Measurements from ENCODE around the gene IER2.
A peak's percentile ranks its signal among the peaks of the same experiment; 100 is the strongest.
"Not testable (repeated sequence)": the region's sequence is repeated elsewhere in the genome, so short reads cannot be mapped to it uniquely, and the experiment has no call there.

The IER2 gene

DNA sequence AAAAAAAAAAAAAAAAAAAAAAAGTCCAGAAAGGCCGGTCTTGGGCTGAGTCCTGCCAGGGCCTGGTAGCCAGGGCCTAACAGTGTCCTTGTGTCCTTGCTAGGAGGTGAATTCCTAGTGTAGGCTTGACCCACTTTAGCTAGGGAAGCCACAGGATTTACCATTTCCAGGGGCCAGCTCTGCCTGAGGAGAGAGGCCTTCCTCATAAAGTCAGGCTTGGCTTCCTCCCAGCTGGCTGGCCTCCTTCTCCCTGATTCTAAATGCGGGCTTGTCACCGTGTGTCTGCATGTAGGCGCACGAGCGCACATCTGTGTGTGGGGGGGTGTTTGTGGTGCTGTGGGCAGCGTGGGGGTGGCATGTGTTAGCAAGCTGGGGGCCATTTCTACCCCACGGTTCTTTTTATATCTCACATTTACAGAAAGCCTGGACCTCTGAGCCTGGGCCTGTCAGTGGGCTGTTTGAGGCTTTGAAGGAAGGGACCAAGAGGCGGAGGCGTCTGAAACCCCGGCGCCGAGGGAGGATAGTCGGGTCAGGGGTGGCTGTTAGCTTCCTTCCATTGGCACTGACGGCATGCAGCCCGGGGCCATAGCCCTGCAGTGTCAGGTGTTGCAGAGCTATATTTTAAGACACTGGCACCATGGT, 31.7 kb downstream of the IER2 start:
- TF ChIP-seq FOXA1 (IDR thresholded peaks at IDR 0.05) (no peak), ZNF384 (IDR thresholded peaks at IDR 0.05) (no peak), SUZ12 (IDR thresholded peaks at IDR 0.05) (no peak), ARNT (IDR thresholded peaks at IDR 0.05) (no peak), LEF1 (IDR thresholded peaks at IDR 0.05; ENCODE audit: borderline replicate concordance) (no peak), L3MBTL2 (conservative IDR thresholded peaks at IDR 0.05) (no peak), FOXK2 (IDR thresholded peaks at IDR 0.05) (no peak), SP1 (IDR thresholded peaks at IDR 0.05) (no peak), CTBP1 (IDR thresholded peaks at IDR 0.05; ENCODE audit: borderline replicate concordance) (no peak), ELF4 (IDR thresholded peaks at IDR 0.05) (no peak), FOXM1 (IDR thresholded peaks at IDR 0.05; ENCODE audit: borderline replicate concordance) (no peak), BHLHE40 (IDR thresholded peaks at IDR 0.05; ENCODE audit: borderline replicate concordance) (no peak), TARDBP (IDR thresholded peaks at IDR 0.05) (no peak)
- TF ChIP-seq, protein P1, sequence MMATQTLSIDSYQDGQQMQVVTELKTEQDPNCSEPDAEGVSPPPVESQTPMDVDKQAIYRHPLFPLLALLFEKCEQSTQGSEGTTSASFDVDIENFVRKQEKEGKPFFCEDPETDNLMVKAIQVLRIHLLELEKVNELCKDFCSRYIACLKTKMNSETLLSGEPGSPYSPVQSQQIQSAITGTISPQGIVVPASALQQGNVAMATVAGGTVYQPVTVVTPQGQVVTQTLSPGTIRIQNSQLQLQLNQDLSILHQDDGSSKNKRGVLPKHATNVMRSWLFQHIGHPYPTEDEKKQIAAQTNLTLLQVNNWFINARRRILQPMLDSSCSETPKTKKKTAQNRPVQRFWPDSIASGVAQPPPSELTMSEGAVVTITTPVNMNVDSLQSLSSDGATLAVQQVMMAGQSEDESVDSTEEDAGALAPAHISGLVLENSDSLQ (IDR thresholded peaks at IDR 0.05), result no peak
- DNase-seq (ENCODE audit: extremely low spot score), result peak; percentile 6
- ChIA-PET POLR2A (interaction anchor here (0.6 to 1.9 kb wide), 4 partner anchors 11 to 64 kb away, joined by 3 to 9 read pairs (median 4); no protein-coding TSS in a partner anchor), CTCF (interaction anchor here (0.6 to 1.2 kb wide), 2 partner anchors 9 to 13 kb away, joined by 4 read pairs; no protein-coding TSS in a partner anchor)

DNA sequence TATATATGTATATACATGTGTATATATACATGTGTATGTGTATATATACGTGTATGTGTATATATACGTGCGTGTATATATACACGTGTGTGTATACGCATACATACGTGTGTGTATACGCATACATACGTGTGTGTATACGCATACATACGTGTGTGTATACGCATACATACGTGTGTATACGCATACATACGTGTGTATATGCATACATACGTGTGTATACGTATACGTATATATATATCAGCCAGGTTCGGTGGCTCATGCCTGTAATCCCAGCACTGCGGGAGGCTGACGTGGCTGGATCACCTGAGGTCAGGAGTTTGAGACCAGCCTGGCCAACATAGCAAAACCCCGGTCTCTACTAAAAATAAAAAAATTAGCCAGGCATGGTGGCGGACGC, 34.7 kb downstream of the IER2 start:
- POLR2A ChIA-PET, CTCF ChIA-PET: not testable (repeated sequence)

DNA sequence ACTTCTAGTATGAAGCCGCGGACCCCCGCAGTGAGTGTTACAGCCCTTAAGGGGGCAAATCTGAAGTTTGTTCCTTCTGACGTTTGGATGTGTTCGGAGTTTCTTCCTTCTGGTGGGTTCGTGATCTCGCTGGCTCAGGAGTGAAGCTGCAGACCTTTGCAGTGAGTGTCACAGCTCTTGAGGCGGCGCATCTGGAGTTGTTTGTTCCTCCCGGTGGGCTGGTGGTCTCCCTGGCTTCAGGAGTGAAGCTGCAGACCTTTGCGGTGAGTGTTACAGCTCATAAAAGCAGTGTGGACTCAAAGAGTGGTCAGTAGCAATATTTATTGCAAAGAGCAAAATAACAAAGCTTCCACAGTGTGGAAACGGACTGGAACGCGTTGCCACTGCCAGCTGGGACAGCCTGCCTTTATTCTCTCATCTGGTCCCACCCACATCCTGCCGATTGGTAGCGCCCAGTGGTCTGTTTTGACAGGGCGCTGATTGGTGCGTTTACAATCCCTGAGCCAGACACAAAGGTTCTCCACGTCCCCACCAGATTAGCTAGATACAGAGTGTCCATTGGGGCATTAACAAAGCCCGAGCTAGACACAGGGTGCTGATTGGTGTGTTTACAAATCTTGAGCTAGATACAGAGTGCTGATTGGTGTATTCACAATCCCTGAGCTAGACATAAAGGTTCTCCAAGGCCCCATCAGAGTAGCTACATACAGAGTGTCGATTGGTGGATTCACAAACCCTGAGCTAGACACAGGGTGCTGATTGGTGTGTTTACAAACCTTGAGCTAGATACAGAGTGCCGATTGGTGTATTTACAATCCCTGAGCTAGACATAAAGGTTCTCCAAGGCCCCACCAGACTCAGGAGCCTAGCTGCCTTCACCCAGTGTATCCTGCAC, 35.8 kb downstream of the IER2 start:
- POLR2A ChIA-PET, result interaction anchor here (1.2 kb wide), 1 partner anchor 22 kb away, joined by 3 read pairs; no protein-coding TSS in a partner anchor
- CTCF ChIA-PET, result interaction anchor here (1.2 kb wide), 1 partner anchor 19 kb away, joined by 3 read pairs; no protein-coding TSS in a partner anchor
- not testable (repeated sequence) for DNase-seq (ENCODE audit: extremely low spot score)

More for the DNA sequence above, 34.7 kb downstream of the IER2 start:
- DNase-seq (ENCODE audit: extremely low spot score), result not testable (repeated sequence)

DNA sequence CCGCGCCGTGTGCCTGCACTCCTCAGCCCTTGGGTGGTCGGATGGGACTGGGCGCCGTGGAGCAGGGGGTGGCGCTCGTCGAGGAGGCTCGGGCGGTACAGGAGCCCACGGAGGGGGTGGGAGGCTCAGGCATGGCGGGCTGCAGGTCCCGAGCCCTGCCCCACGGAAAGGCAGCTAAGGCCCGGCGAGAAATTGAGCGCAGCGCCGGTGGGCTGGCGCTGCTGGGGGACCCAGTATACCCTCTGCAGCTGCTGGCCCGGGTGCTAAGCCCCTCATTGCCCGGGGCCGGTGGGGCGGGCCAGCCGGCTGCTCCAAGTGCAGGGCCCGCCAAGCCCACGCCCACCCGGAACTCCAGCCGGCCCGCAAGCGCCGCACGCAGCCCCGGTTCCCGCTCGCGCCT, 36.5 kb downstream of the IER2 start:
- CTCF ChIA-PET, result interaction anchor here (1.2 kb wide), 1 partner anchor 19 kb away, joined by 3 read pairs; no protein-coding TSS in a partner anchor
- POLR2A ChIA-PET; DNase-seq (ENCODE audit: extremely low spot score): not testable (repeated sequence)

DNA sequence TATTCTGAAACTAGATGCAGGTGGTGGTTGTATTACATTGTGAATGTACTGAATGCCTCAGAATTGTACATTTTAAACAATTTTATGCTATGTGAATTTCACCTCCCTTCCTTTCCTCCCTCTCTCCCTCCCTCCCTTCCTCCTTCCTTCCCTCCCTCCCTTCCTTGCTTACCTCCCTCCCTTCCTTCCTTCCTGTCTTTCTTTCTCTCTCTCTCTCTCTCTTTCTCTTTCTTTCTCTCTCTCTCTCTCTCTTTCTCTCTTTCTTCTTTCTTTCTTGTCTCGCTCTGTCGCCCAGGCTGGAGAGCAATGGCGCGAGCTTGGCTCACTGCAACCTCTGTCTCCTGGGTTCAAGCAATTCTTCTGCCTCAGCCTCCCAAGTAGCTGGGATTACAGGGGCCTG, 37.2 kb downstream of the IER2 start:
- POLR2A ChIA-PET, result no interaction called here
- CTCF ChIA-PET, result interaction anchor here (0.6 kb wide), 1 partner anchor 11 kb away, joined by 4 read pairs; no protein-coding TSS in a partner anchor

DNA sequence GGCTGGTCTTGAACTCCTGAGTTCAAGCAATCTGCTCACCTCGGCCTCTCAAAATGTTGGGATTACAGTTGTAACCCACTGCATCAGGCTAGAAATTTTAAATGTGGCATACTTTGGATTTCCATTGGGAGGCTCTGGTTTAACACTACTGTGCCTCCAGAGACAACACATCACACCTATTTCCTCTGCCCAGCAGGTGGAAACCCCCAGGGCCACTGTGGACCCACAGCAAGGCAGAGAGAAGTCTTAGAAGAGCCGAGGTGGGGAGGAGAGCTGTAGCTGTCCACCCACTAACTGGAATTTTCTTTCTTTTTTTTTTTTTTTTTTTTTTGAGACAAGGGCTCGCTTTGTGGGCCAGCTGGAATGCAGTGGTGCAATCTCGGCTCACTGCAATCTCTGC, 39.4 kb downstream of the IER2 start:
- TF ChIP-seq TARDBP (IDR thresholded peaks at IDR 0.05) (no peak), CTBP1 (IDR thresholded peaks at IDR 0.05; ENCODE audit: borderline replicate concordance) (no peak), SUZ12 (IDR thresholded peaks at IDR 0.05) (no peak), FOXM1 (IDR thresholded peaks at IDR 0.05; ENCODE audit: borderline replicate concordance) (no peak), NFRKB (IDR thresholded peaks at IDR 0.05) (no peak), L3MBTL2 (conservative IDR thresholded peaks at IDR 0.05) (no peak), ELF4 (IDR thresholded peaks at IDR 0.05) (no peak), FOXA1 (IDR thresholded peaks at IDR 0.05) (no peak), SP1 (IDR thresholded peaks at IDR 0.05) (no peak), ARNT (IDR thresholded peaks at IDR 0.05) (no peak), ZNF384 (IDR thresholded peaks at IDR 0.05) (no peak), LEF1 (IDR thresholded peaks at IDR 0.05; ENCODE audit: borderline replicate concordance) (no peak)
- TF ChIP-seq, protein P1 (IDR thresholded peaks at IDR 0.05), result no peak
- POLR2A ChIA-PET, result interaction anchor here (1.1 kb wide), 1 partner anchor 27 kb away, joined by 4 read pairs; no protein-coding TSS in a partner anchor
- CTCF ChIA-PET, result no interaction called here
- no peak for DNase-seq (ENCODE audit: extremely low spot score)

More for the DNA sequence above, 37.2 kb downstream of the IER2 start:
- no peak for DNase-seq (ENCODE audit: extremely low spot score)
- TF ChIP-seq FOXK2 (IDR thresholded peaks at IDR 0.05) (no peak), LEF1 (IDR thresholded peaks at IDR 0.05; ENCODE audit: borderline replicate concordance) (no peak), HDGF (IDR thresholded peaks at IDR 0.05; ENCODE audit: borderline replicate concordance) (no peak), NFRKB (IDR thresholded peaks at IDR 0.05) (no peak), ARNT (IDR thresholded peaks at IDR 0.05) (no peak), L3MBTL2 (conservative IDR thresholded peaks at IDR 0.05) (no peak), ELF4 (IDR thresholded peaks at IDR 0.05) (no peak)

DNA sequence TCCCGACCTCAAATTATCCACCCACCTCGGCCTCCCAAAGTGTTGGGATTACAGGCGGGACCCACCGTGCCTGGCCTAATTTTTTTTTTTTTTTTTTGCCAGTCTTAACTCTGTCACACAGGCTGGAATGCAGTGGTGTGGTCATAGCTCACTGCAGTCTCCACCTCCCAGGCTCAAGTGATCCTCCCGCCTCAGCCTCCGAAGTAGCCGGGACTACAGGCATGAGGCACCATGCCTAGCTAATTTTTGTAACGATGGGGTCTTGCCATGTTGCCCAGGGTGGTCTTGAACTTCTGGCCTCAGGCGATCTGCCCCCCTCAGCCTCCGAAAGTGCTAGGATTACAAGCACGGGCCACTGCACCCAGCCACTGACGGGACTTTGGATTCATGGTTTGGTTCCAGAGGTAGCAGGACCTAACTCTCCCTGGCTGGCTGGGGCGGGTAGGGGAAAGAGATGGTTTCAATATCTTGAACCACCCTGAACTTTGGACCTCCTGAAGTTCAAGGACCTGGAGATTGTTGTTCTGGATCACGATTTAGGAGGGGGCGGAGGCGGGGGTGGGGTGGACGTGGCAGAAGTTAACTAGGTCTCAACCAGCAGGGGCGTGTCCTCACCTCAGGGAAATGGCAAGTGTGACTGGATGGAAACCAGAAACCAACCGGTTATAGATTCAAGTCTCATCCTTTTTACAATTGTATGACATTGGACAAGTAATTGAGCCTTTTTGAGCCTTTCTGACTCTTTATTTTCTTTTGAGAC, 40.8 kb downstream of the IER2 start:
- ChIA-PET POLR2A (interaction anchor here (1.1 kb wide), 1 partner anchor 28 kb away, joined by 4 read pairs; no protein-coding TSS in a partner anchor), CTCF (no interaction called here)
- no peak for DNase-seq (ENCODE audit: extremely low spot score)
- TF ChIP-seq ZNF384 (IDR thresholded peaks at IDR 0.05) (no peak), NFRKB (IDR thresholded peaks at IDR 0.05) (no peak), FOXK2 (IDR thresholded peaks at IDR 0.05) (no peak), L3MBTL2 (conservative IDR thresholded peaks at IDR 0.05) (no peak), HDGF (IDR thresholded peaks at IDR 0.05; ENCODE audit: borderline replicate concordance) (no peak), LEF1 (IDR thresholded peaks at IDR 0.05; ENCODE audit: borderline replicate concordance) (no peak), CTBP1 (IDR thresholded peaks at IDR 0.05; ENCODE audit: borderline replicate concordance) (no peak)
